ENCODE results near the gene RNF148. TPM values are rescaled to one million over a fixed set of nuclear protein-coding genes. Genes with fewer than 3 reads are reported as not detected.

The RNF148 gene
- total and polyA plus RNA-seq, 8 donors, result 0.28 to 1.7 (median 0.97) TPM

GRCh38 chr7:122709930-122710646, 7.4 kb upstream of the RNF148 start:
- DNase-seq (no peak), ATAC-seq (no peak), FAIRE-seq (no peak)
- Histone ChIP-seq H3K36me3 (no peaks in the 10 kb centered on the region), H3K27ac (no peak overlapping the region), H3K4me1 (peaks cover 0 to 11% (median 10%) of the 10 kb centered on the region in 3 donors), H3K27me3 (no peaks in the 10 kb centered on the region), H3K9me3 (no peaks in the 10 kb centered on the region), H3K4me3 (no peak overlapping the region)
- 91 to 92% methylated on average over 7 of the region's 7 CpGs for WGBS, 2 donors
- intact Hi-C loops (cut with DNase I), result no loop called here
- no peak for TF ChIP-seq CTCF (IDR thresholded peaks at IDR 0.05)

- DNase-seq (no peak), ATAC-seq (no peak), FAIRE-seq (no peak)
- H3K27me3 ChIP-seq, result no peaks in the 10 kb centered on the region
- intact Hi-C loops (cut with DNase I), result no loop called here
- no peak overlapping the region for H3K27ac ChIP-seq
- peaks cover 0 to 6% (median 0%) of the 10 kb centered on the region in 3 donors for H3K4me1 ChIP-seq
- no peaks in the 10 kb centered on the region for H3K36me3 ChIP-seq
- no peaks in the 10 kb centered on the region for H3K9me3 ChIP-seq
- H3K4me3 ChIP-seq, result no peak overlapping the region
- TF ChIP-seq CTCF (IDR thresholded peaks at IDR 0.05), result no peak
- 73% methylated on average over 2 of the region's 2 CpGs for WGBS, 2 donors
Measured at GRCh38 chr7:122706836-122707235, 4.1 kb upstream of the RNF148 start.

- H3K27ac ChIP-seq, result no peak within 1 kb of the TSS
- no peak for TF ChIP-seq CTCF (IDR thresholded peaks at IDR 0.05)
- intact Hi-C loops (cut with DNase I), result no loop called here
- no peak for ATAC-seq
- H3K36me3 ChIP-seq, result no peaks in the 10 kb centered on the region
- no peak within 1 kb of the TSS for H3K4me3 ChIP-seq
- no peak for DNase-seq
- no peaks in the 10 kb centered on the region for H3K27me3 ChIP-seq
- no peaks in the 10 kb centered on the region for H3K9me3 ChIP-seq
- H3K4me1 ChIP-seq, result peaks cover 0 to 3% (median 0%) of the 10 kb centered on the region in 3 donors
- no peak for FAIRE-seq
Measured at GRCh38 chr7:122699017-122699416, 3.7 kb downstream of the RNF148 start, which contains the start of gene RNF133. TSS of gene RNF133 (minus strand) at chr7:122699117. CDS start at chr7:122698918, 199 bp downstream.

DNA sequence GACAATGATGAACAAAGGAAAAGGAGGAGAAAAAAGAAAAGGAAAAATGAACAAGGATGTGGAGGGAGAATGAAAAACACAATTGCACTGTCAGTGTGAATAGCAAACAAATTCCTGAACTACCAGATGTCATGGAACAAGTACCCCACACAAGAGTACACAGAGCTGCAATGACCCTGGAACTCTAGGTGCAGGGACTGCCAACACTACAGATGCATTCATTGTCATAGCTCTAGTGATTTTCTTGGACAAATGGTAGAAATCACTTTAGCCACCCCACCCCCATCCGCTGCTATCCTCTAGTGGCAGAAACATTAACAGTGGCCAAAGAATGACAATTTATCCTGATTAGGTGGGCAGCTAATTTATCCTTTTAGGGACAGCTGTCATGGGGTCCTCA, 6.9 kb downstream of the RNF148 start:
- no peak for TF ChIP-seq CTCF (IDR thresholded peaks at IDR 0.05)
- 68 to 81% methylated on average over 1 of the region's 1 CpG for WGBS, 2 donors
- no peaks in the 10 kb centered on the region for H3K36me3 ChIP-seq
- no peak overlapping the region for H3K27ac ChIP-seq
- H3K4me3 ChIP-seq, result no peak overlapping the region
- H3K4me1 ChIP-seq, result no peaks in the 10 kb centered on the region
- intact Hi-C loops (cut with DNase I), result no loop called here
- H3K27me3 ChIP-seq, result no peaks in the 10 kb centered on the region
- FAIRE-seq (no peak), DNase-seq (no peak), ATAC-seq (no peak)
- H3K9me3 ChIP-seq, result no peaks in the 10 kb centered on the region

- no peaks in the 10 kb centered on the region for H3K36me3 ChIP-seq
- TF ChIP-seq CTCF (IDR thresholded peaks at IDR 0.05), result no peak
- ATAC-seq (no peak), DNase-seq (no peak), FAIRE-seq (no peak)
- H3K27me3 ChIP-seq, result no peaks in the 10 kb centered on the region
- no peak overlapping the region for H3K27ac ChIP-seq
- no peaks in the 10 kb centered on the region for H3K9me3 ChIP-seq
- WGBS, 2 donors, result 88 to 96% methylated on average over 2 of the region's 2 CpGs
- H3K4me3 ChIP-seq, result no peak overlapping the region
- intact Hi-C loops (cut with DNase I), result no loop called here
- no peaks in the 10 kb centered on the region for H3K4me1 ChIP-seq
Measured at GRCh38 chr7:122694697-122695096, 8.0 kb downstream of the RNF148 start.

All from pancreas (tissue), 10 donors.